ENCODE results near the gene RTRAF. TPM values are rescaled to one million over a fixed set of nuclear protein-coding genes. Genes with fewer than 3 reads are reported as not detected.

RTRAF gene
- total and polyA plus RNA-seq, 2 donors (not counting 1 experiment from before 2014, with no cell fraction given), result 34.7 to 91.1 TPM

- no peak for ATAC-seq (ENCODE audit: low read depth)
- no peak for TF ChIP-seq EZH2 (IDR thresholded peaks at IDR 0.05; ENCODE audit: borderline replicate concordance, insufficient read depth, low read depth, low read length, poor library complexity, severe bottlenecking)
- TF ChIP-seq, protein P1, sequence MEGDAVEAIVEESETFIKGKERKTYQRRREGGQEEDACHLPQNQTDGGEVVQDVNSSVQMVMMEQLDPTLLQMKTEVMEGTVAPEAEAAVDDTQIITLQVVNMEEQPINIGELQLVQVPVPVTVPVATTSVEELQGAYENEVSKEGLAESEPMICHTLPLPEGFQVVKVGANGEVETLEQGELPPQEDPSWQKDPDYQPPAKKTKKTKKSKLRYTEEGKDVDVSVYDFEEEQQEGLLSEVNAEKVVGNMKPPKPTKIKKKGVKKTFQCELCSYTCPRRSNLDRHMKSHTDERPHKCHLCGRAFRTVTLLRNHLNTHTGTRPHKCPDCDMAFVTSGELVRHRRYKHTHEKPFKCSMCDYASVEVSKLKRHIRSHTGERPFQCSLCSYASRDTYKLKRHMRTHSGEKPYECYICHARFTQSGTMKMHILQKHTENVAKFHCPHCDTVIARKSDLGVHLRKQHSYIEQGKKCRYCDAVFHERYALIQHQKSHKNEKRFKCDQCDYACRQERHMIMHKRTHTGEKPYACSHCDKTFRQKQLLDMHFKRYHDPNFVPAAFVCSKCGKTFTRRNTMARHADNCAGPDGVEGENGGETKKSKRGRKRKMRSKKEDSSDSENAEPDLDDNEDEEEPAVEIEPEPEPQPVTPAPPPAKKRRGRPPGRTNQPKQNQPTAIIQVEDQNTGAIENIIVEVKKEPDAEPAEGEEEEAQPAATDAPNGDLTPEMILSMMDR (IDR thresholded peaks at IDR 0.05), result no peak
- no peak overlapping the region for H3K9ac ChIP-seq (ENCODE audit: low read length)
- Mint-ChIP-seq H3K4me3 (no peak overlapping the region), H3K27ac (no peak overlapping the region), H3K27me3 (peaks cover 25% of the 10 kb centered on the region), H3K9me3 (ENCODE audit: insufficient read depth) (no peaks in the 10 kb centered on the region), H3K4me1 (no peaks in the 10 kb centered on the region)
- H3K4me2 ChIP-seq (replicated peaks; ENCODE audit: low read depth, low read length, poor library complexity, severe bottlenecking), result no peak overlapping the region
- ChIA-PET POLR2A (no interaction called here), CTCF (no interaction called here)
- H2AFZ ChIP-seq (ENCODE audit: insufficient read depth, low read depth, low read length, poor library complexity, severe bottlenecking), result no peak overlapping the region
- no peaks in the 10 kb centered on the region for H3K36me3 ChIP-seq (replicated peaks in 1 of 2; ENCODE audit: control extremely low read depth in 1 of 2, control insufficient read depth in 1 of 2, extremely low read depth in 1 of 2, insufficient read depth in 2 of 2, low read length in 1 of 2)
- no peak overlapping the region for H3K27ac ChIP-seq (ENCODE audit: low read length in 2 of 2)
- no peaks in the 10 kb centered on the region for H3K9me3 ChIP-seq (ENCODE audit: control extremely low read depth in 1 of 3, control insufficient read depth in 2 of 3, insufficient read depth in 1 of 3, low read length in 2 of 3)
- no peaks in the 10 kb centered on the region for H3K79me2 ChIP-seq (ENCODE audit: control insufficient read depth, insufficient read depth, low read length)
- no peaks in the 10 kb centered on the region for H3K4me1 ChIP-seq (ENCODE audit: control insufficient read depth in 2 of 2, insufficient read depth in 2 of 2, low read length in 2 of 2)
- no peaks in the 10 kb centered on the region for H4K20me1 ChIP-seq (ENCODE audit: control insufficient read depth, insufficient read depth, low read length, poor library complexity, severe bottlenecking)
- no peak for DNase-seq
- peaks cover 0 to 6% (median 0%) of the 10 kb centered on the region in 4 experiments for H3K27me3 ChIP-seq (replicated peaks in 1 of 4; ENCODE audit: control extremely low read depth in 1 of 4, control insufficient read depth in 3 of 4, insufficient read depth in 4 of 4, low read length in 3 of 4)
- WGBS (ENCODE audit: insufficient coverage), result no CpG with 5 or more reads among the region's 2 CpGs
- intact Hi-C loops (cut with micrococcal nuclease), result no loop called here
- H3K4me3 ChIP-seq (ENCODE audit: control extremely low read depth in 1 of 5, extremely low read depth in 1 of 5, insufficient read depth in 1 of 5, low read depth in 2 of 5, low read length in 4 of 5), result no peak overlapping the region
Measured at GRCh38 chr14:52055167-52055566, 65.8 kb downstream of the RTRAF start.

- CTCF ChIA-PET, result no interaction called here
- no peaks in the 10 kb centered on the region for H3K4me1 Mint-ChIP-seq
- intact Hi-C loops (cut with micrococcal nuclease), result no loop called here
Measured at GRCh38 chr14:52058341-52058740, 69.0 kb downstream of the RTRAF start.

More at GRCh38 chr14:52058341-52058740, 69.0 kb downstream of the RTRAF start:
- no peak for DNase-seq
- 93% methylated on average over 2 of the region's 3 CpGs for whole genome bisulfite sequencing (ENCODE audit: insufficient coverage)
- H3K4me3 Mint-ChIP-seq, result no peak overlapping the region
- Histone ChIP-seq H3K4me1 (ENCODE audit: control insufficient read depth in 2 of 2, insufficient read depth in 2 of 2, low read length in 2 of 2) (no peaks in the 10 kb centered on the region), H3K79me2 (ENCODE audit: control insufficient read depth, insufficient read depth, low read length) (no peaks in the 10 kb centered on the region), H3K27me3 (replicated peaks in 1 of 4; ENCODE audit: control extremely low read depth in 1 of 4, control insufficient read depth in 3 of 4, insufficient read depth in 4 of 4, low read length in 3 of 4) (peaks cover 0 to 6% (median 0%) of the 10 kb centered on the region in 4 experiments), H3K4me3 (ENCODE audit: control extremely low read depth in 1 of 5, extremely low read depth in 1 of 5, insufficient read depth in 1 of 5, low read depth in 2 of 5, low read length in 4 of 5) (no peak overlapping the region), H3K27ac (ENCODE audit: low read length in 2 of 2) (no peak overlapping the region), H3K9ac (ENCODE audit: low read length) (no peak overlapping the region), H3K9me3 (ENCODE audit: control extremely low read depth in 1 of 3, control insufficient read depth in 2 of 3, insufficient read depth in 1 of 3, low read length in 2 of 3) (no peaks in the 10 kb centered on the region), H2AFZ (ENCODE audit: insufficient read depth, low read depth, low read length, poor library complexity, severe bottlenecking) (no peak overlapping the region), H4K20me1 (ENCODE audit: control insufficient read depth, insufficient read depth, low read length, poor library complexity, severe bottlenecking) (no peaks in the 10 kb centered on the region), H3K36me3 (replicated peaks in 1 of 2; ENCODE audit: control extremely low read depth in 1 of 2, control insufficient read depth in 1 of 2, extremely low read depth in 1 of 2, insufficient read depth in 2 of 2, low read length in 1 of 2) (no peaks in the 10 kb centered on the region), H3K4me2 (replicated peaks; ENCODE audit: low read depth, low read length, poor library complexity, severe bottlenecking) (no peak overlapping the region)
- POLR2A ChIA-PET, result no interaction called here
- H3K27ac Mint-ChIP-seq, result no peak overlapping the region
- no peak for ATAC-seq (ENCODE audit: low read depth)
- no peak for TF ChIP-seq EZH2 (IDR thresholded peaks at IDR 0.05; ENCODE audit: borderline replicate concordance, insufficient read depth, low read depth, low read length, poor library complexity, severe bottlenecking)
- TF ChIP-seq, protein P1 (IDR thresholded peaks at IDR 0.05), result no peak
- peaks cover 27% of the 10 kb centered on the region for H3K27me3 Mint-ChIP-seq
- H3K9me3 Mint-ChIP-seq (ENCODE audit: insufficient read depth), result no peaks in the 10 kb centered on the region
